ENCODE results near the gene ROBO1.

The ROBO1 gene

GRCh38 chr3:79285871-79286270 lies 481.9 kb downstream of the ROBO1 start:
- TF ChIP-seq CTCF (IDR thresholded peaks at IDR 0.05; ENCODE audit: low read depth, low read length, missing control alignments) = no peak
- DNase-seq (ENCODE audit: low read depth) = no peak
- no peak overlapping the region for H3K4me3 ChIP-seq (ENCODE audit: low read depth, low read length)

- H3K4me3 ChIP-seq (ENCODE audit: low read depth, low read length) = no peak overlapping the region
- no peak for TF ChIP-seq CTCF (IDR thresholded peaks at IDR 0.05; ENCODE audit: low read depth, low read length, missing control alignments)
- DNase-seq (ENCODE audit: low read depth) = no peak
These were observed 482.4 kb downstream of the ROBO1 start for GRCh38 chr3:79285380-79285779.

GRCh38 chr3:79284781-79285180 lies 483.0 kb downstream of the ROBO1 start:
- no peak for DNase-seq (ENCODE audit: low read depth)
- TF ChIP-seq CTCF (IDR thresholded peaks at IDR 0.05; ENCODE audit: low read depth, low read length, missing control alignments) = no peak
- no peak overlapping the region for H3K4me3 ChIP-seq (ENCODE audit: low read depth, low read length)

GRCh38 chr3:79278681-79279080 lies 489.1 kb downstream of the ROBO1 start:
- DNase-seq (ENCODE audit: low read depth) = no peak
- no peak for TF ChIP-seq CTCF (IDR thresholded peaks at IDR 0.05; ENCODE audit: low read depth, low read length, missing control alignments)
- no peak overlapping the region for H3K4me3 ChIP-seq (ENCODE audit: low read depth, low read length)

GRCh38 chr3:79268422-79268821 lies 499.4 kb downstream of the ROBO1 start:
- H3K4me3 ChIP-seq (ENCODE audit: low read depth, low read length) = no peak overlapping the region
- no peak for DNase-seq (ENCODE audit: low read depth)
- no peak for TF ChIP-seq CTCF (IDR thresholded peaks at IDR 0.05; ENCODE audit: low read depth, low read length, missing control alignments)

- H3K4me3 ChIP-seq (ENCODE audit: low read depth, low read length) = no peak overlapping the region
- no peak for TF ChIP-seq CTCF (IDR thresholded peaks at IDR 0.05; ENCODE audit: low read depth, low read length, missing control alignments)
- DNase-seq (ENCODE audit: low read depth) = no peak
These were observed 502.9 kb downstream of the ROBO1 start for GRCh38 chr3:79264892-79265291.

- DNase-seq (ENCODE audit: low read depth) = no peak
- no peak for TF ChIP-seq CTCF (IDR thresholded peaks at IDR 0.05; ENCODE audit: low read depth, low read length, missing control alignments)
- H3K4me3 ChIP-seq (ENCODE audit: low read depth, low read length) = no peak overlapping the region
These were observed 504.4 kb downstream of the ROBO1 start for GRCh38 chr3:79263423-79263822.
